Coronary artery (tissue), 2 donors: ENCODE data around the gene DOK1.

Experiments
- DNase-seq: peaks from one replicate; pipeline ENCODE4 v3.0.0-alpha.2; 2017; ENCODE audit warnings: low spot score
- H3K27ac ChIP-seq, 2 donors: fragments of 200-600 bp; sonication (generic); one replicate each; pipeline ENCODE4 v1.5.1; 2016 to 2019
- H3K4me3 ChIP-seq: fragments of 200-600 bp; sonication (generic); 2 replicates; pipeline ENCODE4 v1.5.1; 2016; ENCODE audit warnings: mild to moderate bottlenecking, moderate library complexity
- TF ChIP-seq, protein P1 (sequence below): fragments of 200-600 bp; sonication (generic); IDR thresholded peaks from one replicate; pipeline ENCODE4 v1.5.1; 2019; ENCODE audit warnings: antibody characterized with exemption

Gene DOK1

DNA sequence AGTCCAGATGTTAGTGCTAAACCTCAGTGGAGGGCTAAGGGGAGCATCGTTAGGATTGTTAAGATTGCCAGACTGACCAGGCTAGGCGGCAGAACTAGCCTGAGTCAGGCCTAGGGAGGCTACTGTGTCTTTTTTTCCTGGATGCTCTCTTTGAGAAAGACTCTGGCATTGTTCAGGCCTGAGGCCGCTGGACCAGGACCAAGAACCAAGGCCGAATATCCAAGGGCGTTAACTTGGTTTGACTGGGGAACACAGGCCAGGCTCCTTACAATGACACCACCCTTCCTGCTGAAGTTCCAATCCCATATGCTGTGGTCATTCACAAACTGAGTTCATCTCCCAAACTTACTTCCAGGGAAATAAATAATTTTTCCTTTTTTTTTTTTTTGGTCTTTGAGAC, 14.2 kb upstream of the DOK1 start:
- Histone ChIP-seq H3K27ac (peak overlapping the region in 1 of 2 donors; percentile 73), H3K4me3 (no peak overlapping the region)
- TF ChIP-seq, protein P1, sequence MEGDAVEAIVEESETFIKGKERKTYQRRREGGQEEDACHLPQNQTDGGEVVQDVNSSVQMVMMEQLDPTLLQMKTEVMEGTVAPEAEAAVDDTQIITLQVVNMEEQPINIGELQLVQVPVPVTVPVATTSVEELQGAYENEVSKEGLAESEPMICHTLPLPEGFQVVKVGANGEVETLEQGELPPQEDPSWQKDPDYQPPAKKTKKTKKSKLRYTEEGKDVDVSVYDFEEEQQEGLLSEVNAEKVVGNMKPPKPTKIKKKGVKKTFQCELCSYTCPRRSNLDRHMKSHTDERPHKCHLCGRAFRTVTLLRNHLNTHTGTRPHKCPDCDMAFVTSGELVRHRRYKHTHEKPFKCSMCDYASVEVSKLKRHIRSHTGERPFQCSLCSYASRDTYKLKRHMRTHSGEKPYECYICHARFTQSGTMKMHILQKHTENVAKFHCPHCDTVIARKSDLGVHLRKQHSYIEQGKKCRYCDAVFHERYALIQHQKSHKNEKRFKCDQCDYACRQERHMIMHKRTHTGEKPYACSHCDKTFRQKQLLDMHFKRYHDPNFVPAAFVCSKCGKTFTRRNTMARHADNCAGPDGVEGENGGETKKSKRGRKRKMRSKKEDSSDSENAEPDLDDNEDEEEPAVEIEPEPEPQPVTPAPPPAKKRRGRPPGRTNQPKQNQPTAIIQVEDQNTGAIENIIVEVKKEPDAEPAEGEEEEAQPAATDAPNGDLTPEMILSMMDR: no peak
- no peak for DNase-seq

DNA sequence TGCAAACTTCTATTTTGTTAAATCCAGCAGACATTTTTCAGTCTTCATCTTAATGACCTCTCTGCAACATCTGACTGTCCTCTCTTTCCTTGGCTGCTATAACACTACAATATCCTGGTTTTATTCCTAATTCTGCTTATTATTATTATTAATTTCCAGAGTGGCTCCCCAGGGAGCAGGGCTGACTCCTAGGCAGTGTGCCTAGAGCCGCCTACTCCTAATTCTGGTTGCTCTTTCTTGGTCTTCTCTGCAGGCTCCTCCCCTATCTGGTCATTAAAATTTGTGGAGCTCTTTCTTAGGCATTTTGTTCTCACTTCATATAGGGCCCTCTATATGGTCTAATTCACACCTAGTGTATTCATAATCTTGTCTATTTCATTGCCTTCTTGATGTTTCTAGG, 11.5 kb upstream of the DOK1 start:
- TF ChIP-seq, protein P1: no peak
- no peak for DNase-seq
- no peak overlapping the region for H3K4me3 ChIP-seq
- no peak overlapping the region for H3K27ac ChIP-seq

DNA sequence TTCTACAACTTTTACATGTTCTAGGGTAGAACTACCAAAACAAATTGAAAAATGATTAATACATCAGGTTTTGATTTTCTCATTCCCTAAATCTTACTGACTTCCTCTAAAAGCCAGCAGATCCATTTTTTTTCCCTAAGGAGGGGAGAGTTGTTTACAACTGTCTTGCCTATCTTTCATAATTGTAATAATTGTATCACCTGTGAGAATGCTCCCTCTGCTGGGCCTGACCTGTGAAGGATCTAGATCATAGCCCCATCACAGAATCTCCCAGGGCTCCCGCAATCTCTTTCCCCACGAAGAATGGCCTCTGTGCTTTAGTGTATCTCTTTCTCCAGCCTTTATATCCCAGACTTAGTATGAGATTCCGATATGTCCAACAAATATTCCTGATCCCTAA, 9.9 kb upstream of the DOK1 start:
- no peak for DNase-seq
- Histone ChIP-seq H3K27ac (no peak overlapping the region), H3K4me3 (no peak overlapping the region)
- TF ChIP-seq, protein P1: no peak

DNA sequence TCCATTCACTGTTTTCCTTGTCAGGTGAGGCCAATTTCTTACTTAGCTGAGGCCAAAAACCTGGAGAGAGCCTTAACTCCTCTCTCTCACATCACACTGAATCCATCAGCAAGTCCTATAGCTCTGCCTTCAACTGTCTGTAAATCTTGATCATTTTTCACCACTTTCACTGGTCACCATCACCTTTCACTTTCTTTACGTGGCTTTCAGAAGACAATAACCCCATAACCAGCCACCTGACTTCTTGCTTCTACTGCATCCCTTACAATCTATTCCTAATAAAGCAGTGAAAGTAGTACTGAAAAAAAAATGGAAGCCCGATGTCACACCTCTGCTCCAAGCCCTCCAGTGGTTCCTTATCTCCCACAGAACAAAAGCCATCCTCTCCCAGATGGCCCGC, 8.5 kb upstream of the DOK1 start:
- Histone ChIP-seq H3K27ac (no peak overlapping the region), H3K4me3 (no peak overlapping the region)
- DNase-seq: peak; percentile 16
- TF ChIP-seq, protein P1: no peak

DNA sequence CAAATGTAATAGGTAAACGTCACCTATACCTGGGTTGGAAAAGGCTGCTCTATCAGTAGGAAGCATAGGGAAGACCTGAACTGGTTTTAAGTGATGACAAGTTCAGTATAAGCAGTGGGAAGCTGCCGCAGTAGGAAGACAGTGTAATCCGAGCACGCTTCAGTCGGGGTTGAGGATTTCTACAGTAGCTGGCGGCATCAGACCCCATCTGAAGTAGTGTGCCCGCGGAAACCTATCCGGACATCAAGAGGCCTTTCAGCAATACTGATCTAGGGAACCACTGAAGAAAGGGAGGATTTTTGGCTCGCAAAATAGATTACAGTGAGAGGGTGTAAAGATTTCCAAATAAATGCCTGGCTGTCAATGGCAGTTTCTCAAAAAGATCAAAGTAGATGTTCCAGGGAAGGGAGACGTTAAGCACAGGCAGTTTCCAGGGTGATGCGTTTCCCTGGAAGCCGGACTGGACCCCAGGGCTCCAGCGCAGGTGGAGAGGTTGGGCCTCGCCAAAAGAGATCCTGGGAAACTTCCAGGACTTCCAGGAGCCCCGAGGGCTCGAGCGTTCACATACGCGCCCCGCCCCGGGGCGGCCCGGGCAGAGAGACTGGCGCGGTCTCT, 6.1 kb upstream of the DOK1 start:
- Histone ChIP-seq H3K27ac (peak overlapping the region; percentile 59 to 78), H3K4me3 (peak overlapping the region; percentile 76)
- peak; percentile 66 for DNase-seq
- TF ChIP-seq, protein P1: no peak

DNA sequence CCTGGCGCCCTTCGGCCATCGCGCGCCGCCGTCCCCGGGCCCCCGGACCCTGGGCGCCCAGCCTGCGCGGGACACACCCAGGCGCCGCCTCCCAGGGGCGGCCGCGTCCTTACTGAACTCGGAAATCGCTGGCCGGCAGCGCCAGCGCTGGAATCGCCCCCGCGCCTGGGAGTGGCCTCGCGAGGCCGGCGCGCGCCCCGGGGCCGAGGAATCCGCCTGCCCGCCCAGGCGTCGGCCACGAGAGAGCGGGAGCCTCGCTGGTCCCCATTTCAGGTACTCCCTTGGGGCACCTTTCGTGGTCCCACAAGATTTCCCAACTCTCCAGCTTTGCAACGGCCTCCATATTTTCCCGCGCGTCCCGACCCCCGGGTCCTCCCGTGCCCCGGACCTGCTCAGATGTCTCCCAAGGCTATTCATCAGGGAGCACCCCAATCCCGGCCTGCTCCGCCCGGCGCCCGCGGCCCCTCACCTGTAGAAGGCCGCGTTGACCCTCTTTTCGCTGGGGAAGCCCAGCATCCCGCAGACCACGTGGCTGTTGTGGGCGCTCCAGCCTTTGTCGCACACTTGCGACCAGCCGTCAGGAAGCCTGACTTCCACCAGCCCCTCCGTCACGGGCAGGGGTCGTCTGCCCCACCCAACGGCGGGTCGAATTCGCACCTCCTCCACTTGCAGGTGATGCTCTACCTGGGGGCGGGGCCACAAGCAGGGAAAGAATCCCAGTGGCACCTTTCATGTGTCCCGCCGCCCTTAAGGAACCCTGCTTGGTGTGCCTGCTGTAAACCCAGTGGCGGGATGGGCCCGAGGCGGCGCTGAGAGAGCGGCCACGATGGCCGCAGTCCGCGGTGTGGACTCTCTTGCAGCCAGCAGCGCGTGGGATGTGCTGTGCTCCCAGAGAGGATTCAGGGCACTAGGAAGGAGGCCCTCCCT, 5.4 kb upstream of the DOK1 start:
- peak; percentile 74 for DNase-seq
- TF ChIP-seq, protein P1: no peak
- Histone ChIP-seq H3K27ac (peak overlapping the region; percentile 59 to 78), H3K4me3 (peak overlapping the region; percentile 76)
